Gastroesophageal sphincter (tissue), 4 donors: Measurements from ENCODE around the gene EVI5L. TPM values are rescaled to one million over a fixed set of nuclear protein-coding genes. Genes with fewer than 3 reads are reported as not detected.

Experiments used
- ATAC-seq: fragments of 150-250 bp; one replicate; pipeline ENCODE4 v1.9.1; 2016; ENCODE audit warnings: mild to moderate bottlenecking, moderate library complexity
- H3K27ac ChIP-seq, 4 donors: fragments of 200-600 bp; sonication (generic) in 3 of 4; 1 replicate in 3 of 4; 2 replicates in 1 of 4; pipeline ENCODE4 v1.5.1; 2016 to 2019
- H3K27me3 ChIP-seq: fragments of 200-600 bp; sonication (generic); one replicate; pipeline ENCODE4 v1.5.1; 2019
- H3K36me3 ChIP-seq, 2 donors: fragments of 200-600 bp; sonication (generic); one replicate each; pipeline ENCODE4 v1.5.1; 2019; ENCODE audit warnings: control low read depth in 1 of 2
- H3K4me1 ChIP-seq, 3 donors: fragments of 200-600 bp; sonication (generic); 1 replicate in 2 of 3; 2 replicates in 1 of 3; pipeline ENCODE4 v1.5.1; 2016 to 2019; ENCODE audit warnings: control low read depth in 2 of 3
- H3K4me3 ChIP-seq, 2 donors: fragments of 200-600 bp; sonication (generic); one replicate each; pipeline ENCODE4 v1.5.1; 2019; ENCODE audit warnings: mild to moderate bottlenecking in 1 of 2, moderate library complexity in 1 of 2
- H3K9me3 ChIP-seq, 3 donors: fragments of 200-600 bp; sonication (generic); one replicate each; pipeline ENCODE4 v1.5.1; 2017 to 2019; ENCODE audit warnings: control low read depth in 2 of 3
- CTCF ChIP-seq, 4 experiments: fragments of 200-600 bp in 2 of 4; fragments of 450-650 bp in 2 of 4; sonication (generic) in 1 of 4; IDR thresholded peaks; one replicate each; pipeline ENCODE4 v1.5.1; 2017 to 2019; ENCODE audit warnings: antibody characterized with exemption in 4 of 4, mild to moderate bottlenecking in 2 of 4, moderate library complexity in 2 of 4
- EP300 ChIP-seq: sonication (generic); formaldehyde crosslinking; IDR thresholded peaks from one replicate; pipeline ENCODE4 v1.6.1; 2017; ENCODE audit warnings: antibody characterized with exemption, mild to moderate bottlenecking
- POLR2A ChIP-seq, 2 donors: fragments of 450-650 bp; IDR thresholded peaks; one replicate each; pipeline ENCODE4 v1.6.1; 2017; ENCODE audit warnings: antibody characterized with exemption in 2 of 2, mild to moderate bottlenecking in 2 of 2, moderate library complexity in 1 of 2
- POLR2AphosphoS5 ChIP-seq: sonication (generic); formaldehyde crosslinking; IDR thresholded peaks from one replicate; pipeline ENCODE4 v1.6.1; 2017; ENCODE audit warnings: antibody characterized with exemption
- WGBS, 2 donors: methylation state at CpG; one replicate each; pipeline ENCODE4 v1.1.5; 2018; ENCODE audit warnings: low coverage in 1 of 2; 5-methylcytosine and 5-hydroxymethylcytosine counted together
- total RNA-seq, 4 donors: library from RNA; depleted of rRNA; stranded (reverse); fragments of >200 nt; gene quantifications; one replicate each; pipeline ENCODE4 v1.1.0, GENCODE V29; 2016

The EVI5L gene
- total RNA-seq, 4 donors from 2014 or later: 17.3 to 46.3 (median 22.2) TPM

GRCh38 chr19:7859831-7860713, 30.1 kb downstream of the EVI5L start:
- peaks cover 100% of the 10 kb centered on the region for H3K27me3 ChIP-seq
- H3K4me1 ChIP-seq: peaks cover 0 to 18% (median 8%) of the 10 kb centered on the region in 3 donors
- H3K36me3 ChIP-seq: peaks cover 0 to 79% of the 10 kb centered on the region in 2 donors
- H3K9me3 ChIP-seq: no peaks in the 10 kb centered on the region
- TF ChIP-seq POLR2AphosphoS5 (no peak), EP300 (no peak), POLR2A (IDR thresholded peaks at IDR 0.05) (no peak), CTCF (IDR thresholded peaks at IDR 0.05) (no peak)
- no peak overlapping the region for H3K27ac ChIP-seq
- WGBS, 2 donors: 100% methylated on average over 1 of the region's 22 CpGs; no CpG with 5 or more reads in 1 of the 2 donors
- ATAC-seq: no peak
- no peak overlapping the region for H3K4me3 ChIP-seq

- Histone ChIP-seq H3K4me3 (no peak overlapping the region), H3K27me3 (peaks cover 100% of the 10 kb centered on the region), H3K36me3 (peaks cover 0 to 71% of the 10 kb centered on the region in 2 donors), H3K9me3 (no peaks in the 10 kb centered on the region), H3K27ac (no peak overlapping the region), H3K4me1 (peaks cover 0 to 18% (median 8%) of the 10 kb centered on the region in 3 donors)
- ATAC-seq: no peak
- TF ChIP-seq CTCF (IDR thresholded peaks at IDR 0.05) (no peak), POLR2A (IDR thresholded peaks at IDR 0.05) (no peak), POLR2AphosphoS5 (no peak), EP300 (no peak)
- WGBS, 2 donors: 25% methylated on average over 2 of the region's 14 CpGs; no CpG with 5 or more reads in 1 of the 2 donors
Observed at GRCh38 chr19:7860714-7861618, 30.9 kb downstream of the EVI5L start.

GRCh38 chr19:7861619-7862412, 31.8 kb downstream of the EVI5L start:
- peaks cover 0 to 18% (median 8%) of the 10 kb centered on the region in 3 donors for H3K4me1 ChIP-seq
- peak overlapping the region in 1 of 2 donors; percentile 40 for H3K4me3 ChIP-seq
- WGBS, 2 donors: 62% methylated on average over 10 of the region's 63 CpGs; no CpG with 5 or more reads in 1 of the 2 donors
- H3K9me3 ChIP-seq: no peaks in the 10 kb centered on the region
- peaks cover 0 to 62% of the 10 kb centered on the region in 2 donors for H3K36me3 ChIP-seq
- peaks cover 100% of the 10 kb centered on the region for H3K27me3 ChIP-seq
- TF ChIP-seq POLR2AphosphoS5 (no peak), POLR2A (IDR thresholded peaks at IDR 0.05) (no peak), CTCF (IDR thresholded peaks at IDR 0.05) (no peak), EP300 (no peak)
- no peak for ATAC-seq
- no peak overlapping the region for H3K27ac ChIP-seq

GRCh38 chr19:7862413-7862951, 32.5 kb downstream of the EVI5L start:
- Histone ChIP-seq H3K36me3 (peaks cover 0 to 56% of the 10 kb centered on the region in 2 donors), H3K9me3 (no peaks in the 10 kb centered on the region), H3K4me3 (peak overlapping the region in 1 of 2 donors; percentile 40), H3K27ac (no peak overlapping the region), H3K4me1 (peaks cover 0 to 18% (median 8%) of the 10 kb centered on the region in 3 donors), H3K27me3 (peaks cover 100% of the 10 kb centered on the region)
- ATAC-seq: peak; percentile 29
- WGBS, 2 donors: no CpG with 5 or more reads among the region's 67 CpGs
- TF ChIP-seq CTCF (IDR thresholded peaks at IDR 0.05) (no peak), EP300 (no peak), POLR2A (IDR thresholded peaks at IDR 0.05) (no peak), POLR2AphosphoS5 (no peak)
